Stimulated activated CD4-positive, alpha-beta T cell treated with anti-CD3 and anti-CD28 coated beads, Interleukin-2, amount 100 ng/mL, for 4 hours (primary cell): ENCODE measurements around the gene PRKAR1B.
"Not testable (repeated sequence)": the region's sequence is repeated elsewhere in the genome, so short reads cannot be mapped to it uniquely, and the experiment has no call there.

Experiments used
- DNase-seq: peaks from one replicate; pipeline ENCODE4 v3.0.0-alpha.2; 2020; ENCODE audit warnings: low read depth

PRKAR1B gene

GRCh38 chr7:668139-668931 is 58.7 kb downstream of the PRKAR1B start:
- no peak for DNase-seq

GRCh38 chr7:666454-667292 is 60.4 kb downstream of the PRKAR1B start:
- DNase-seq: no peak

- no peak for DNase-seq
These were observed 61.2 kb downstream of the PRKAR1B start for GRCh38 chr7:665736-666453.

- DNase-seq: no peak
These were observed 61.9 kb downstream of the PRKAR1B start for GRCh38 chr7:664997-665735.

- no peak for DNase-seq
These were observed 62.7 kb downstream of the PRKAR1B start for GRCh38 chr7:664402-664775.

GRCh38 chr7:662576-662975 is 64.5 kb downstream of the PRKAR1B start:
- no peak for DNase-seq

GRCh38 chr7:659996-660395 is 67.1 kb downstream of the PRKAR1B start:
- no peak for DNase-seq

- DNase-seq: no peak
These were observed 67.7 kb downstream of the PRKAR1B start for GRCh38 chr7:659306-659847.

GRCh38 chr7:657565-658119 is 69.4 kb downstream of the PRKAR1B start:
- no peak for DNase-seq

- DNase-seq: not testable (repeated sequence)
These were observed 70.1 kb downstream of the PRKAR1B start for GRCh38 chr7:657010-657409.

- no peak for DNase-seq
These were observed 71.3 kb downstream of the PRKAR1B start for GRCh38 chr7:655758-656157.

GRCh38 chr7:653829-654764 is 73.0 kb downstream of the PRKAR1B start:
- no peak for DNase-seq

- DNase-seq: no peak
These were observed 74.2 kb downstream of the PRKAR1B start for GRCh38 chr7:652881-653280.

GRCh38 chr7:652167-652566 is 74.9 kb downstream of the PRKAR1B start:
- not testable (repeated sequence) for DNase-seq

GRCh38 chr7:651032-651728 is 75.9 kb downstream of the PRKAR1B start:
- DNase-seq: peak; percentile 33

GRCh38 chr7:650339-651031 is 76.6 kb downstream of the PRKAR1B start:
- no peak for DNase-seq

GRCh38 chr7:646951-647350 is 80.1 kb downstream of the PRKAR1B start:
- no peak for DNase-seq

GRCh38 chr7:646487-646886 is 80.6 kb downstream of the PRKAR1B start:
- no peak for DNase-seq

GRCh38 chr7:645606-646005 is 81.5 kb downstream of the PRKAR1B start:
- no peak for DNase-seq
